ENCODE data around the gene CCSER1.
"Not testable (repeated sequence)": the region's sequence is repeated elsewhere in the genome, so short reads cannot be mapped to it uniquely, and the experiment has no call there.

CCSER1 gene

DNA sequence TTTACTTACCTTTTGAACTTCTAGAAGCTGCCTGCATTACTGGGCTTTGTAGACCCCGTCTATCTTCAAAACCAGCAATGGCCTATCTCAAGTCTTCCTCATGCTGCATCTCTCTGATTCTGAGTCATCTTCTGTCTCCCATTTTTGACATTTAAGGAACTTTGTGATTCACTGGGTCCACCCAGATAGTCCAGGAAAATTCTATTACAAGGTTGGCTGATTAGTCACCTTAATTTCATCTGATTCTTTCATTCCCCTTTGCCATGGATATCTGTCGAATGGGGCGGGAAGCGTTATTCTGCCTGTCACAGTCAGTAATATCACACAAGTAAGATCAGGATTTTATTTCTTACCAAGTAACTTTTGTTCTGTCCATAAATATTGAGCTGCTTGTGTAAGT lies 618.0 kb downstream of the CCSER1 start:
- no peak for DNase-seq

DNA sequence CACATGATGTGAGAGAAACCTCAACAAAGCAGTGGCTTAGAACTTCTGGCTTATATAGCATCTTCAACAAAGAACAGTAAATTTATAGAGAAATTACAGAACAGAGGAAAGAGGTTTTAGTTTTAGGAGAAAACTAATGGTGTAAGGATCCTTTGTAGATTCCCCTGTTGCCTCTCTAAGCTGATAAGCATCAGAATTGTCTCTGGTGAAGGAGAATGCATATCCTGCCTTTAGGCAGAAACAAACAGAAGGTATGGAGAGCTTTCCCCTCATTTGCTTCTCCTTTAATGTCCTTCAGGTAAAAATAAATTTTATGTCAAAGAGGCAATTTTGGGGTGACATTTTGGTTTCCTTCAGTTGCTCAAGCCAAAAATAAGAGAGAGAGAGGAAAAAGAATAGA lies 625.9 kb downstream of the CCSER1 start:
- no peak for DNase-seq

DNA sequence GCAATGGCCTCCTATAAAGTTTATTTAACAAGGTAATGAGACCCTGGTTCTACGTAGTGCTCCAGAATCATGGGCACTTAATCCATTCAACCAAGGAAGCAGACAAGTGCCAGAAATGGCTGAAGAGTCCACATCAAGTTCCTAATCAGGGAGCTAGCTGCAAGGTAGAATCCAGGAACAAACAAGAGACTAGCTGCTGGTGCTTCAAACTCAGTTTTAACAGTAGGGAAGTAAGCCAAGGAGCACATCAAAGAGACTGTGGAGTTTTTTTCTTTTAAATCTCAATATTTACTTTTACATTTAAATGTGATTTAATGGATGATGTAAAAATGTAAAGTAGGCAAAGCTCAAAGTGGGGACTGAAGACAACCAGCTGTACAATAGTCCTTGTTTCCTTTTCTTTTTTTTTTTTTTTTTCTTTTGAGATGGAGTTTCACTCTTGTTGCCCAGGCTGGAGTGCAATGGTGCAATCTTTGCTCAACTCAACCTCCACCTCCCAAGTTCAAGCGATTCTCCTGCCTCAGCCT lies 630.4 kb downstream of the CCSER1 start:
- no peak for DNase-seq

DNA sequence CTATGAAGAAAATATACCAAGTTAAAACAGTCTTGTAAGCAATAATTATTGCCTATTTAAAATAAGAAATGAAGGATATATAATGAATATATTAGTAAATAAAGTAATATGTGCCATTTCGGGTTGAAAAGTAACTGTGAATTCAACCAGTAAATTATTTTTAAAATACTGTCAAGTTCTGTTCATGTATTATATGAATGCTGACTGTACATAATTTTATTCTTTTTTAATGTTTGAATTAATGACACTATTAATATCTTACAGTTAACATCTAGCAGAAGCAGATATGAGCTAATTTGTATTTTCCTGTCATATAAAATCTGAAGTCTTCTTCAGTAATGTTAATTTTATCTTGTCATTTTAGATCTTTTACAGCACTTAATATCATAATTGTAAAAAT lies 632.9 kb downstream of the CCSER1 start:
- DNase-seq = no peak

DNA sequence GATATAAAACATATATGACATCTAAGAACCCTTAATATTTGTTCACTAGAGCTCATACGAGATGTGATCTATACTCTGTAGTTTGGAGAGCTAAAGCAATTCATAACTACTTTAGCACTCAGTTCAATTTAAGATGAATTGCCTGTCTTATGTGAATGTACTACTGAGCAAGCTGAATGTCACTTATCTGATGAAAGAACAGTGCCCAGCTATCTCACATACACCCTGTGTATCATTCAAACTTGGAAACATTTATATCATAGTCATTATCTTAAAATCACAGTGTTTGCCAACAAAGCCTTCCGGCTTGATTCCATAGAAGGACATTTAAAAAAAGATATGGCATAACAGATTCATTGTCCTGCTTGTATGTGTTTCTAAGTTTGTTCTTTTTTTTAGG lies 639.6 kb downstream of the CCSER1 start:
- DNase-seq = no peak

DNA sequence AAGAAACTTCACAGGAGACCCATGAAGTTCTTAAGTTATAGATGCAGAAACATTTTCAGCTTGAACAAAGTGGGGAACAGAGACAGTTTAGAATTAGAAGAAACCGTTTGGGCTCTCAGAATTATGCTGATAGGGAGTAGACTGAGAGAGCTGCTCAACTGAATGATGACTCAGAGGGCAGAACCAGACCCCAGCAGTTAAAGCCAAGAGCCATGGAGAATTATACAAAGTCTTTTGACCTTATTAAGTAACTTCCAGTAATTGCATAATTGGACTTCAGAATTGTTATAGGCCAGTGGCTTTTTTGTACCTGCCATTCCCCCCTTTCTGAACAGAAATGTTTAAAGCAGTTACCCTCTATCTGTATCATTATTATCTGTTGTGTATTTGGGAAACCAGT lies 642.1 kb downstream of the CCSER1 start:
- no peak for DNase-seq

DNA sequence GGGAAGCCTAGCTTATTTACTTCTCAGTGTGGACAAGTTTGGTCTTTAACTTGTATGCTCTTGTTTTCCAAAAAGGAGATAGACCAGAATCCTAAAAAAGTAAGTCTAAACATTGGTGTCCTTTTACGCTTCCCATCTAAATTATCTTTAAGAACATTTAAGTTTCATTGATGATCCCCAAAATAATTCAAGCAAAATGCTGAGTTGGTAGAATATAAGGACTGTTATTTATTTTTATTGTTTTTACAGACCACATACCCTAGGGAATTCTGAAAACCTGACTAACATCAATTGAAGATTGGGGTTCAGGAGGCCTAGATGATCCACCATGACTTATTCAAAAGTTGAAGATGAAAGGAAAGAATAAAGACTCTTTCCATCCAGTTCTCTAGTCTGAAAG lies 653.0 kb downstream of the CCSER1 start:
- no peak for DNase-seq

DNA sequence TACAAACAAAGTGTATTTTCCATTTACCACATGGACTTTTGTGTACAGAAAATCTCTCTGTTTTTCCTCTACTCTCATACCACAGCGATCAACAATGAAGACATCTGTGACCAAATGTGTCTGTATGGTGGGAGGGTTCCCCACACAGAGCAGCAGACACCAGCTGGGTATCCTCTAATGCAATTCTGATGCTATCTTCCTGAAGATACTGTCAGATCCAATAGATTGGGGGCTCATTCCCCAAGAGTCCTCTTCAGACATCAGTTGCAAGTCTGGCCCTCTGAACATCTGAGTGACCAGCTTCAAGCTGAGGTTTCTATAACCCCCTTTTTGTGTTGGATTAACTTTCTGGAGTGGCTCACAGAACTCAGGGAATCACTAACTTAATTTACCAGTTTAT lies 659.4 kb downstream of the CCSER1 start:
- no peak for DNase-seq

DNA sequence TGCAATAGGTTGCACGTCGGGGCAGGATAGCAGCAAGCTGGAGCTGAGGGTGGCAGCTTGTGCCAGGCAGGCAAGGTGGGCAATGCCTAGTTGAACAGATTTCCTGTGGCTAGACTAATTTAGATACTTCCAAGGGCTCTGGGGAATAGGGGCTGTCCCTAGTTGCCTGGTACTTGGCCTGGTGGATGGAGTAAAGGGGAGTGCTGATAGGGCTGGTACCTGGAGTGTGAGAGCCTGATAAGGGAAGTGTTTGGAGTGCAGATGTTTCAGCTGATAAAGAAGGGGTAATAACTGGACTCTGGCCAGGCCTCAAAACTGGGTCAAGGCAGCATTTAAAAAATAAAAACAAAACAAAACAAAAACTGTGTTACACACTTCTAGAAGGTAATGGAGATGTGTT lies 665.5 kb downstream of the CCSER1 start:
- DNase-seq = no peak

DNA sequence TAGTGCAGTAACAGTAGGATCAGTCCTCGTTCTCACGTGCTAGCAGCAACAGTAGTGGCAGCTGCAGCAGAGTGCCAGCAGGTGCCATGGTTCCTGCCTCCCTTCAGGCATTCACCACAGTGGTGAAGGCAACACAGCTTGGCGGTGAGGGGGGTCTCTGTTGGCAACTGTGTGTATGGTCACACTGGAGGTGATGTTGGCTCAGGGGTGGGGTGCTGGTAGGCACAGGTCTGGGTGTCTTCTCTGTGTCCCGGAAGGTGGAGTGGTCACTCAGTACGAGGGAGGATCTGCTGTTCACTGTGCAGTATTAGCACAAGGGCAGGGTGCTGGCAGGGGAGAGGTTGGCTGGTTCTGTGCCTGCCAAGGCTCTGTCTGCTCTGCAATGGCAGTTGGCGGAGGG lies 671.8 kb downstream of the CCSER1 start:
- DNase-seq = no peak

DNA sequence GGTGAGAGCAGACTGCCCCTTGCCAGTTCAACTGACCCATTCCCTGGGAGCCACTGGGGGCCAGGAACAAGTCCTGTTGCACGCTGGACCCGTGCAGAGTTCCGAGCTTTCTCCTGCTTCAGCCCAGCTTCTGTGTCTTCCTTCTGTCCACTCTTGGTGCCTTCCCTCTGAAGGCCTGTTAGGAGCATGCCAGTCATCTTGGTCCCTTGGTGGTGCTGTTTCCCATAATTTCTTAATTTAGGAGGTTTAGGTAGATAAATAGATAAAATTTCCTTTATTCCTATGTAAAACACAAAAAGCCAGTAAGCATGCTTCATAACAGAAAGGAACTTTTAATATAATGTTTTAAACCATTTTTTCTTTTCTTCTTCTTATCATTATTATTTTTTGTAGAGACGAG lies 672.7 kb downstream of the CCSER1 start:
- no peak for DNase-seq

DNA sequence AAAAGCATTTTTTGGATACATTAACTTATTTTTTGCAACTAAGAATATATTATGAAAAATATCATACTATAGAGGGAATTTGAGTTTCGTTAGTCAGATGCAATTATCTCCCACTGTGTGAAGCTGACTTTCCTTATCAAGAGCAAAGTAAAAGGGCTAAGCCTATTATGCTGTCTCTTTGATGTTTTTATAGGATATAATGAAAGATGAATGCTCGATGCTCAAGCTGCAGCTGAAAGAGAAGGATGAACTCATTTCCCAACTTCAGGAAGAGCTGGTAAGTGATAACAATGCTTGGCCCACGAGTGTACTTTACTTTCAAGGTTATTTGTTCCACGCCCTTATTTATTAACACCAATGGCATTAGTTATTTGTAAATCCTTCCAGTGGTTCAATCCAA lies 688.4 kb downstream of the CCSER1 start:
- no peak for DNase-seq

DNA sequence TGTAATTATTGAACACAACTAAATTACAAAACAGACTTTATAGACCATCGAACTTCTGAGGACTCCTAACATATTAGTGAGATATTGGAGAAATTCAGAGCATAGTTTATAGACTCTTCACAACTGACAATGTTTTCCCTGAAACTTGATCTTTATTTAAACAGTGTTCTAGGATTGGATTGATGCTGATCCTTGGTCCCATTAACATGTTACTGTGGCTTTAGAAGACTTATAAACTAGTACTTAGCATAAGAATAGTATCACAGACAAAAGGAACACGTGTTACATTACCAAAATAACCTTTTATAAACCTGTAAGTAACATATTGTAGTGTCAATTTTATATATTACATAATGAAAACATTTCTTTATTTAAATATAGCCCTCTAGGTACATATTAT lies 689.6 kb downstream of the CCSER1 start:
- DNase-seq = no peak

DNA sequence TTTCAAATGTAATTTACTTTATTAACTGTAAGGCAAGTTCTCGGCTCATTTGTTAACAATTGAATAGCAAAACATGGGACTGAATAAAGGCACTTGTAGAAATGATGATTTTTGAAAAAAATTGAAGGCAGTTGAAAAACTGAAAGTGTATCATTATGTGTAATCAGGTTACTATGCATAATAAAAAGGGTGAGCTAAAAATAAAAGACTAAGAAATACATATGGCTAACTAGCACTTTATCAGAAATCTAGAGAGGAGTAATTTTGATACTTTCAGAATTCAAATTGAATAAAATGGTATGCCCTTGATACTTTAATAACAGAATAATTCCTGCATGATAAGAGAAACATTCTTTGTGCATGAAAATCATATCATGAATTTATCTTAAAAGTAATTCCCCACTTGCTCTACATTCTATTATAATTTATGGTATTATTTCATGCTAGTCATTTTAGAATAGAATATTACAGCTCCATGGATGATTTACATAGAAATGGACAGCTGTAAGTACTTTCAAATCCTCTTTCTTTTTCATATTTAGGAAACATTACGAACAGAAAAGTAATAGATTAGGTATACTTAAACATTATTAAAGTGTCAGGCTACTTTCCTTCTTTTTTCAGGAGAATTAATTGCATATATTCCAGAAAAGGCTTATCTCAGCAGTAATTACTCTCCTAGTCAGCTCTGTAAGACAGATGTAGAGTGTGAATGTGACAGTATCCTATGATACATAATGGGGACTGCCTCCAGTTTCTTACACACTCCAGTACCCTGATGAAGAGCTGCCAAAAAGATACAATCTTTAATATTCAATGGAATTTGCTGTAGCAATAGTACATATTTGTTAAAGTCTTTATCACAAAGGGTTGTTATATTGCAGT lies 697.3 kb downstream of the CCSER1 start:
- DNase-seq = no peak

DNA sequence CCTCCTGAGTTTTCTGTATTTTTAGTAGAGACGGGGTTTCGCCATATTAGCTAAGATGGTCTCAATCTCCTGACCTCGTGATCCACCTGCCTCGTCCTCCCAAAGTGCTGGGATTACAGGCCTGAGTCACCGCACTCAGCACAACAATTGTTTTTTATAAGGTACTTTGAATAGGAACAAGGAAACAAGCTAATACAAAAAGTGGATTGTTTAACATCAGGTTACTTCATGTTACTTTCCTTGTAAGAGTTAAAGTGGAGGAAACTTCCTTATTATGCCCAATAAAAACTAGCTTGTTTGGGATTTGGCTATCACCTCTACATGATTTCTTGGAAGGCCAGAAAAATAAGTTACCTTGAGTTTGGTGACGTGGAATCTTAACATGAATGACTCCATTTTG lies 698.7 kb downstream of the CCSER1 start:
- DNase-seq = no peak

DNA sequence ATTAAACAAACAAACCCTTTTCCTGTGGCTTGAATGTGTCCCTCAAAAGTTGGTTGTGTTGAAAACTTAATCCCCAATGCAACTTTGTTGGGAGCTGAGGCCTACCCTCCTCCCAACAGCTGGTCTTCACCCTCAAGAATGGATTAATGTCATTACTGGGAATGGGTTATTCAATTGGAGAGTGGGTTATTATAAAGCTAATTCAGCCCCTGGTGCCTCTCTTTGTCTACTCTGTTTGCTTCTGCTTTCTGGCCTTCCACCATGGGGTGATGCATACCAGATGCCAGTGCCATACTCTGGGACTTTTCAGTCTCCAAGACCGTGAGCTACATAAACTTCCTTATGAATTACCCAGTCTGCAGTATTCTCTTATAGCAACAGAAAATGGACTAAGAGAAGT lies 706.5 kb downstream of the CCSER1 start:
- no peak for DNase-seq

DNA sequence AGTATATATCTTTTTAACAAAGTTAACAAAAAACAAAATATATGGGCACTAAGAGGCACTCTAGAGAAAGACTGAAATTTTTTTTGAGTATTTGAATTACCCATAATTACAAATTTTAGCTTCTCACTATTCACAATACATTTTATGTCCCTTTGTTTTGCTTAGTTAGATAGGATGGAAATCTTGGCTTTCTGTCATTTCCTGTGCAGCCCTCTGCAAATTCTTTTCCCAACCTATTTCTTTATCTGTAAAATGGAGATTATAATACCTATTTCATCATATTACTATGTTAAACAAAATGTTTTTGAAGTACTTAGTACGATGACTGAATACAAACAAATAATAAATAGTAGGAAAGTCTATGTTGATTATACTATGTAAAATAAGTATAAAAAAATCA lies 710.0 kb downstream of the CCSER1 start:
- no peak for DNase-seq

DNA sequence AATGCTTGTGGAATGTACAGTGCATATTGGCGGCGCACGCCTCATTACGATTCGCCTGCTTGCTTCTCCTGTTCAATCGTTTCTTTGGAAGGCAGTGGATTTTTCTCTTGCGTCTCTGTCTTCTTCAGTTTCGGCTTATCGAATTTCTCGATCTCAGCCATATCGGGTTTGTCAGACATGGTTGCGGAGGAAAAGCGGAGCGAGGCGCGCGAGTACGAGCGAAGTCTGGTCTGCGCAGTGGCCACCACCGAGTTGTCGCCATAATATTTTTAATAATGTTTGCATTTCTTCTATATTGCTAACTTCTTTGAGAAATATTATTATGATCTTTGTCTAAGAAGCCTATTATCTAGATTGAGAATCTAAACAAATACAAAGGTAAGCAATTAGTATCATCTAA lies 711.7 kb downstream of the CCSER1 start:
- DNase-seq = not testable (repeated sequence)

DNA sequence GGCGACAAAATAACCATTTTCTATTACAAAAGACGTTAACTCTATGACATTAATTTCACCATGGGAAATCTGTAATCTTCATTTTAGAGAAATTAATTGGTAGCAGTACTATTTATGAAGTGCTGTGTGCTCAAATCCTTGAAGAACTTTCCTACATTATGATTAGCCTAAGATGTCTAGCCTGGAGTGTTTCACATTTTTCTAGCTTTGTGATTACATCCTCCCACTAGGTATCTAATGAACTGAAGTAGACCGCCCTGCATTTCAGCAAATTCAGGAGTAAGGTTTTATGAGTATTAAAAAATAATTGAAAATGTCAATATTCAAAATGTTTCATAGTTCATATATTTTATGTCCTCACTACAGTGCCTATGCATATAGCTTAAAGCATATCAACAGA lies 713.1 kb downstream of the CCSER1 start:
- DNase-seq = no peak

DNA sequence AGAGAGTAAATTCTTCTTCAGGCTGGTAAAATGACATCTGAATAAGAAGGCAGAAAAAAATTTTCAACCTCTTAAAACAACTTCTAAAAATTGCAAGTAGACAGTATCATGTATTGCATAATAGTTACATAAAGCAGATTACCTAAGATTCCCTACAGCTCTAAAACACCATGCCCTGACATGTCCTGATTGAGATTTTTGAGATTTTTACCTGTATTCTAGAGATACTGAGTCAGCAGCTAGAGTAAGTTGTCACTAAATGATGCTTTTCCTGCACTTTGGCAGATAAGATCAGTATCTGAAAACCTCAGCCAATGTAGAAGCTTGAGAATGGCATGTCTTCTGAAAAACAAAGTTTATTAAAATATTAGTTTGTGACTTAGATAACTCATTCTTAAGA lies 713.6 kb downstream of the CCSER1 start:
- DNase-seq = no peak

DNA sequence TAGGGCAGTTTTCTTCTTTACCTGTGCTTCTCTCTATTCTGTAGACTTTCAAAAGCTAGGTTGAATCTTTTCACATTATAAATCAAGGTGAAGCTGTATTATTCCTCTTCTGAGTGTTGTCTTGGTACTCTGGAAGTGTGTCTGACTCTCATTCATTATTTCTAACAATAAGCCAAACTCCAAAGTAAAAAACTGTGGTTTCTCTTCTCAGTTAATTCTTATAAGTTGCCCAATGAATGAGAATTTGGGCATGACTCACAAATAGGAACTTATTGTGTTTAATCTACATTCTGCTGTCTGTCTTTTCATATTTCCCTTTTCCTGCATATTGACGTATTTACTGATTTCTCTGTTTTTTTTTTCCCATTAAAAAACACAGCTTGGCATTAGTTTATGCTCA lies 714.5 kb downstream of the CCSER1 start:
- no peak for DNase-seq

DNA sequence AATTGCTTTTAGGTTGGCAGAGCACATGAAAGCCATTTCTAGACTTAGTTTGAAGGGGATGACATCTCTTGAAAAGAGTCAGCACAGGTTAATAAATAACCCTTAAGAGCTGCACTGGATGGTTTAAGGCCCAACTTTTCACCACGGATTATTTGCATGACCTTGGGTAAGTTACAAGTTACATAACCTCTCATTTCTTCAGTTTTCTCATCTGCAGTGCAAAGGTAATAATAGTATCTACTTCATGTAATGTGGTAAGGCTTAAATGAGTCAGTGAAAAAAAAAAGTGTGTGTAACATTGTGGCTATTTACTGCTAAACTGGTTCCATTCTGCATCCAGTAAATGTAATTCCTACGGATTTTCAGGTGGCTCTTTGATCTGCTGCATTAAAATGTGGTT lies 715.8 kb downstream of the CCSER1 start:
- no peak for DNase-seq

DNA sequence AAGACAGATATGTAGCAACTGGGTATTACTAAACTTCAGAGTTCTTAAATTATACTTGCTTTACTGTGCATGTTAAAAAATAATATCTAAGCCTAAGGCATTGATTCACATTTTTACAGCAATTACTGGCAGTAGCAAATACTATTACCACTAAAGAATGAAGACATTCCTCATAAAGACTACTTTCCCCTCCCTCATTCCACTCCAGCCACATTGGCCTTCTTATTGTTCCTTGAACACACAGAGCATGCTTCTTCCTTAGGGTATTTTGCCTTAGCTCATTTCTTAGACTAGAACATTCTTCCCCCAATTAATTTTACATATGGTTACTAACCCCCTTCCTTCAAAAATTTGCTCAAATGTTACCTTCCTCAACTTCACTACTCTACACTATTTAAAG lies 717.0 kb downstream of the CCSER1 start:
- no peak for DNase-seq

DNA sequence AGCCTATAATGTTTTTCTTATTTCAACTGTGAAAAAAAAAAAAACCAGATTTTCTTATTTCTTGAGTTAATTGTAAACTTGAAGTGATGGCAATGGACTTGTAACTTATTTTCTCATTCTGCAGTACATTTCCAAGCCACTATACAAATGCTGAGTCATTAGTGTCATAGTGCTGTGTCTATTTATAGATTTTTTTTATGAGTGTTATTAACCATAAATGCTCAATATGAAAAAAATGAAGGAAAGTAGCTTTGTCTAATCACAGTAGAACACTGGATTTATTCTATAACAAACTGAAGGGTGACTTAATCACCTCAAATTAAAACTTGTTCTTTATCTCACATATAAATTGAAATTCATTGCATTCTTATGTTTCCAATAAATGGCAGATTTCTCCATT lies 718.6 kb downstream of the CCSER1 start:
- DNase-seq = no peak

DNA sequence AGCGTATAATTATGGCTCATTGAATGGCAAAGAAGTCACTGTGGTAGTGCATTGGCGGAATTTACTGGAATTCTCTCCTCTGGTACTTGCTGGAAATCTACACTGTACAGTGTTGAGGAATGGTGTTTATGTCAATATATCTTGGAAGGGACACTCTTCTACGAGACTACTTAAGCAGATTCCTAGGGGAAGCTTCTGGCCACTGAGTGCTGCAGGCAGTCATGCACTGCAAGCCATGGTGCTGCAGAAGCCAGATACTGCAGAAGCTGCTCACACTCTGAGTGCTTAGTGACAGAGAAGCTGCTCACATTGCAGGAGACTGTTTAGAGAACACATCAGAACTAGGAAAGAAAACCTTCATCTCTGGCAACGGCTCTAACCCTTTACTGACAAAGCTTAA lies 725.0 kb downstream of the CCSER1 start:
- no peak for DNase-seq
